Ishikawa (cell line): ENCODE measurements around the gene FSTL3.

Source experiments
- CEBPB ChIP-seq: IDR thresholded peaks from 2 replicates; pipeline ENCODE4 v1.6.1; 2012
- EP300 ChIP-seq: IDR thresholded peaks from 2 replicates; pipeline ENCODE4 v1.6.1; 2012; ENCODE audit warnings: borderline replicate concordance
- MAX ChIP-seq: IDR thresholded peaks from 2 replicates; pipeline ENCODE4 v1.6.1; 2012
- TAF1 ChIP-seq: IDR thresholded peaks from 2 replicates; pipeline ENCODE4 v1.6.1; 2012; ENCODE audit warnings: low read depth, mild to moderate bottlenecking

- no peak for TF ChIP-seq MAX
- TF ChIP-seq CEBPB: no peak
- no peak; the same call in 1 of the 2 replicates for TF ChIP-seq TAF1
- TF ChIP-seq EP300: no peak
Measured at GRCh38 chr19:661427-662196, 14.6 kb upstream of the FSTL3 start.
